NCI-H2081 treated with DMSO at 0.1 percent for 48 hours (cell line): ENCODE results near the gene ANKLE1.
A peak's percentile ranks its signal among the peaks of the same experiment; 100 is the strongest.

Experiments
- DNase-seq: peaks from one replicate; lab custom pipeline; 2025; lab: John Stamatoyannopoulos, UW

Gene ANKLE1

GRCh38 chr19:17325881-17326594, 44.3 kb downstream of the ANKLE1 start:
- DNase-seq = no peak

- DNase-seq = no peak
These were observed 44.9 kb downstream of the ANKLE1 start for GRCh38 chr19:17326595-17326966.

- DNase-seq = no peak
These were observed 45.5 kb downstream of the ANKLE1 start for GRCh38 chr19:17327068-17327653.

- DNase-seq = no peak
These were observed 46.2 kb downstream of the ANKLE1 start for GRCh38 chr19:17327654-17328516.

- DNase-seq = no peak
These were observed 47.0 kb downstream of the ANKLE1 start for GRCh38 chr19:17328517-17329365.

- no peak for DNase-seq
These were observed 47.9 kb downstream of the ANKLE1 start for GRCh38 chr19:17329366-17330261.

- no peak for DNase-seq
These were observed 48.8 kb downstream of the ANKLE1 start for GRCh38 chr19:17330262-17331044.

- no peak for DNase-seq
These were observed 49.4 kb downstream of the ANKLE1 start for GRCh38 chr19:17331045-17331558.

GRCh38 chr19:17332360-17332676, 50.6 kb downstream of the ANKLE1 start:
- DNase-seq = no peak

- no peak for DNase-seq
These were observed 51.2 kb downstream of the ANKLE1 start for GRCh38 chr19:17332677-17333581.

GRCh38 chr19:17333611-17334413, 52.1 kb downstream of the ANKLE1 start:
- DNase-seq = no peak

GRCh38 chr19:17334414-17335409, 53.0 kb downstream of the ANKLE1 start, which contains the start of gene ANO8:
TSS of gene ANO8 (minus strand) at chr19:17334855. CDS start at chr19:17334670, 185 bp downstream.
- peak; percentile 70 for DNase-seq

- DNase-seq = no peak
These were observed 53.9 kb downstream of the ANKLE1 start for GRCh38 chr19:17335575-17335974.
